ENCODE results near the gene OS9.

- TF ChIP-seq CTCF (IDR thresholded peaks at IDR 0.05) (no peak), POLR2A (IDR thresholded peaks at IDR 0.05) (no peak)
Observed at GRCh38 chr12:57755454-57756372, 61.8 kb downstream of the OS9 start.

Measured in sigmoid colon (tissue), 3 donors.